Stimulated activated CD4-positive, alpha-beta T cell treated with anti-CD3 and anti-CD28 coated beads, Interleukin-4, amount 100 ng/mL, for 48 hours (primary cell): Measurements from ENCODE around the gene PPP1R15A.
A peak's percentile ranks its signal among the peaks of the same experiment; 100 is the strongest.
"Not testable (repeated sequence)": the region's sequence is repeated elsewhere in the genome, so short reads cannot be mapped to it uniquely, and the experiment has no call there.

Experiments
- DNase-seq, 2 donors: peaks; one replicate each; pipeline ENCODE4 v3.0.0-alpha.2; 2020; ENCODE audit warnings: low read depth in 2 of 2

The PPP1R15A gene

DNA sequence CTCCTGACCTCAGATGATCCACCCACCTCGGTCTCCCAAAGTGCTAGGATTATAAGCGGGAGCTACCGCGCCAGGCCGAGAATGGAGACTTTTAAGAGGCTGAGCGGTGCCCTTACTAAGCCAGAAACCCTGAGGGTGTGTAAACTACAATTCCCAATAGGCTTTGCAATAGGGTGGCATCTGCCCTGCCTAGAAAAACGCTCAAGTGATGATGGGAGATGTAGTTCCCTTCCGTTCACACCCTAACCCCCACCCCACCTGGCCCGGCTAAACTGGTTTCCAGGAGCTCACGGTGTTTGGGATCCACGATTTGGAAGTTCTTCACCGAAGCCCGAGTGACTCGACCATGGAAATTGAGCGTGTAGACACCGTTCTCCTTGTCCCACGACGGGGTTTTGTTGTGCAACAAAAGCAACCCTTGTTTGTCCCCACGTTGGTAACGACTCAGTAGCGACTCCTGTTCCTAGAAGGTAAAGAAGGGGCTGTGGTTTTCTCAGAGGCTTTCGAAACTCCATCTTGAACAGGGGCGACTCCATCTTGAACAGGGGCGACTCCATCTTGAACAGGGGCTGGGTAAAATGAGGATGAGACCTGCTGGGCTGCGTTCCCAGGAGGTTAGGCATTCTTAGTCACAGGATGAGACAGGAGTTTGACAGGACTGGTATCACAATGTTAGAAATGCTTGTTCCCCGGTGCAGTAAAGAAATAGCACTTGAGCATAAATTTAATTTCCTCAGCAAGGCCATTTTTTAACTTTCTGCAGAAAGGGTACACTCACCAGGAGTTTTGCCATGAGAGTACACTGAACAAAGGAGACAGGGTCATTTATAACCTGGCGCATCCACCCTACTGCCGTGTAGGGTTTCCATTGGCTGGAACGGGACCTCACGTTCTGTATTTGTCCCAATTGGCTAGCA lies 9.8 kb downstream of the PPP1R15A start:
- no peak for DNase-seq

DNA sequence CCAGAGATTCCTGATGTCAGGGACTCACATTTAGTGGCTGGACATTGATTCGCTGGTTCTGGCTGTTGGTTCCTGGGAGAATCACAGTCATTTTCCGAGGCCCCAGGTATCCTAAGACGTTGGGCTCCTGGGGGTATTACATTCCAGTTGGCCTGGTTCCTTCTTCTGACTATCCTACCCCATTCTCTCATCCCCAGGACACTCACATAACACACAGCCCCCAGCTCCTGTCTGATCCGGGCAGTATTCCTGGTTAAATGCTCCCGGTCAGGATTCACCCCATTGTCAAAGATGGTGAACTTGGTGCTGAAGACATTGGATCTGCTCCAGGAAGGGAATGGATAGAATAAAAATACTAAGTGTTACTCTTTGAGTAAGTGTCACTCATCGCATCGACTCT lies 11.5 kb downstream of the PPP1R15A start:
- no peak for DNase-seq

DNA sequence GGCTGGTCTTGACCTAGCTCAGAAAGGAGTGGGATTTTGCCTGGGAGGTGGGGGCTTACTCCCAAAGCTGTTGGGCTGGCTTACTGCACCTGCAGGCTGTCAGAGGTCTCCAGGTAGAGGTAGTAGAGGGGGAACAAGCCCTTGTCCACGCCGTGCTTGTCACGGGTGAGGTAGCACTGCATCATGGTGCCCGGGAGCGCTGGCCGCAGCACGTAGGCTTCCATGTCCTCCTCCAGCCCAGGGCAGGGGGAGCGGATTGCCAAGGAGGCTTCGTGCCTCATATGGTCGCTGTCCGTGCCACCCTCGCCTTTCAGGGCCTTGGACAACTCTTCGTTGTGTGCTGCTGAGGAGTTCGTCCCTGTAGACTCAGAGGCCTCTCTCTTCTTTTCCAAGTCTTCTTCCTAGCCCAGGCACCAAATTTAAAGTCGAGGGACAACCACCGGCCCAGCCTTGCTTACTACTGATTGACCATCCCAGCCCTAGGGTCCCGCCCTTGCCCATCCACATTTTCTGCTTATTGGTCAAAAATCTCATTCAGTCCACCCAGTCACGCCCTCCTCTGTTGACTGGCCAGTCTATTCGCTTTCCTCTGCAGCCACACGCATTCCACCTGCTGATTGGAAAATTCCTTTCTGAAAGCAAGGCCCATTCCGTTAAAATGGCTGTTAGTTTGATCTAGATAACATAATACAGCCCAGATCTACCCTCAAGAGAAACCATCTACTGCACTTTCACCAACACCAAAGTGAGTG lies 15.8 kb downstream of the PPP1R15A start:
- no peak for DNase-seq

DNA sequence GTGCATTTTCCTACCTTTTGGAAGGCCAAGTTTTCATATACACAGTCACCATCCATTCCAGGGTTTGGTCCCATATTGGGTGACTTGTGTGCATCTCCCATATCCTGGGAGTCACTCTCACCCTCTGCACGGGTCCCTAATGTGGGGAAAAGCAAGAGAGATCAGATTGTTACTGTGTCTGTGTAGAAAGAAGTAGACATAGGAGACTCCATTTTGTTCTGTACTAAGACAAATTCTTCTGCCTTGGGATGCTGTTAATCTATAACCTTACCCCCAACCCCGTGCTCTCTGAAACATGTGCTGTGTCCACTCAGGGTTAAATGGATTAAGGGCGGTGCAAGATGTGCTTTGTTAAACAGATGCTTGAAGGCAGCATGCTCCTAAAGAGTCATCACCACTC lies 17.3 kb downstream of the PPP1R15A start:
- not testable (repeated sequence) for DNase-seq

DNA sequence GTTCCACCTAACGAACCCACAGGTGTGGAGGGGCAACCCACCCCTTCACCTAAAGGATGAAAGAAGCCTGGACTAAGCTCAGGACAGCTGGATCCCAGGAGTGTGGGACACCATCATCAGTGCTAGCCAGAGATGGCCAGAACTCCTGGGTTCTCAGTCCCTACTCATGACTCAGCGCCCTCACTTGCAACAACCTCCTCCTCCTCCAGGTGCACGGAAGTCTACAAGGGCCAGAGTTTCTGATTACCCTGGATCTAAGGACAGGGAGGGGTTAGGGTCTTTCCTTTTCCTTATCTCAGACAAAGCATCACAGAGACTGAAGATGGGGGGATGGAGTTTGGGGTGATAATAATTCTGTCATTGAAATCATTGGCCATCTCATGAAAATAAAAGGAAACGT lies 18.3 kb downstream of the PPP1R15A start:
- no peak for DNase-seq

DNA sequence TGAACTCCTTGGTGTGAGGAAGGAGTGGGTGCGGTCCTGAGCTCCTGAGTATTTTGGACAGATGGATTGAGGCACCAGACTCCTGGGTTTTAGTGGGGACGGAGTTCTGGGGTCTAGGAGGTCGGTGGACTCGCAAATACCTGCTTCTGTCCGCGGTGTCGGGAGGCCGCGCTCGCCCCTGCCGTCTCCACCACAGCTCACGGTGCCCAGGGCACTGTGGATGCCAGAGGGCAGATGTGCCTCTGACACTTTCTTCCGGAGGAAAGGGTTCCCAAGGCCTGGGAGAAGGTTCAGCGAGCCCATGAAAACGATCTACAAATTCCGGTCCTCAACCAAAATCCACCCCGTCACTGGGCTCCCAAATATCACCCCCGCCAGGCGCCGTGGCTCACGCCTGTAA lies 23.0 kb downstream of the PPP1R15A start:
- DNase-seq = no peak

DNA sequence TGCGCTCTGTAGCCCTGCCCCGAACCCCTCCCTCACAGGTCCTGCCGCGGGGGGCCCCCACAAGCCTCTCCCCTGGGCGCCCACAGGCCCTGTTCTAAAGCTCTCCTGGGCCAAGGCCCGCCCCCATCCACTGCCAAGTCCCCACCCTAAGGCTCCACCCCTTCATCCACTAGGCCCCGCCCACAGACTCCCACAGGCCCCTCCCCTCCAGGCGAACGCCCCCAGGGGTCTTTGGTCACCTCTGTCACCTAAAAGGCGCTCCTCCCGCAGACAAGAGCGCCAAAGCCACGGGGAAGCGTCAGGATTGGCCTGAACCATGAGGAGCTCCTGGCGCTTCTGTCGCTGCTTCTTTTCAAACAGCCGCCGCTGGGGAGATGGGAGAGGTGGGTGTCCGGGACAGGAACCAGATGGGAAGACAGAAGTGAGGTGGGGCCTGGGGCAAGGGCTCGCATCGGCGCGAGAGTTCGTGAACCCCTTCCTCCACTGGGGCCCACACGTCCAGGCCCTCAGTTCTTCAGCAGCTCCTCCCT lies 24.0 kb downstream of the PPP1R15A start:
- DNase-seq = peak in 1 of 2 donors; percentile 48

DNA sequence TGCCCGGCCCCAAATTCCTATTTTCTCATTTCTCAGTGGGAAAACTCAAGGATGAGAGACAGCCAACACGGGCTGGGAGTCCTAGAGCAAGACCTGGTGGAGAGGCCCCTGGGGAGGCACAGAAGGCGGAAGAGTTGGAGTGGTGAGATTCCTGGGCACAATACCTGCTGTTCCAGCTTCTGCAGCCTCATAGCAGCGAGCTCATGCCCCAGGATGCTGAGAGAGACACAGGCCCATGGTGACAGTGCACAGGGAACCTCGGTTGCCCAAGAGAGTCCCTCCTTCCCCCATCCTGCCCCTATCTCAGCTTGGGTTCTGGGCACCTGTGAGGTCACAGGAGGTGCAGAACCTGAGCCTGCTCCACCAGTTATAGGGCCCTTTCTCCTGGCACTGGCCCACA lies 25.0 kb downstream of the PPP1R15A start:
- no peak for DNase-seq

DNA sequence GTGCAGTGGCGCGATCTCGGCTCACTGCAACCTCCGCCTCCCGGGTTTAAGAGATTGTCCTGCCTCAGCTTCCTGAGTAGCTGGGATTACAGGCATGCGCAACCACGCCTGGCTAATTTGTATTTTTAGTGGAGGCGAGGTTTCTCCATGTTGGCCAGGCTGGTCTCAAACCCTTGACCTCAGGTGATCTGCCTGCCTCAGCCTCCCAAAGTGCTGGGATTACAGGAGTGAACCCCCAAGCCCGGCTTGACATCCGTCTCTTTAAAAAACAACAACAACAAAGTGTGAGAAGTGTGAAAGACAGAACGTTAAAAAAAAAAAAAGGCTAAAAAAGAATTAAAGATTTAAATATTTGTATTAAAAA lies 27.1 kb downstream of the PPP1R15A start:
- not testable (repeated sequence) for DNase-seq

DNA sequence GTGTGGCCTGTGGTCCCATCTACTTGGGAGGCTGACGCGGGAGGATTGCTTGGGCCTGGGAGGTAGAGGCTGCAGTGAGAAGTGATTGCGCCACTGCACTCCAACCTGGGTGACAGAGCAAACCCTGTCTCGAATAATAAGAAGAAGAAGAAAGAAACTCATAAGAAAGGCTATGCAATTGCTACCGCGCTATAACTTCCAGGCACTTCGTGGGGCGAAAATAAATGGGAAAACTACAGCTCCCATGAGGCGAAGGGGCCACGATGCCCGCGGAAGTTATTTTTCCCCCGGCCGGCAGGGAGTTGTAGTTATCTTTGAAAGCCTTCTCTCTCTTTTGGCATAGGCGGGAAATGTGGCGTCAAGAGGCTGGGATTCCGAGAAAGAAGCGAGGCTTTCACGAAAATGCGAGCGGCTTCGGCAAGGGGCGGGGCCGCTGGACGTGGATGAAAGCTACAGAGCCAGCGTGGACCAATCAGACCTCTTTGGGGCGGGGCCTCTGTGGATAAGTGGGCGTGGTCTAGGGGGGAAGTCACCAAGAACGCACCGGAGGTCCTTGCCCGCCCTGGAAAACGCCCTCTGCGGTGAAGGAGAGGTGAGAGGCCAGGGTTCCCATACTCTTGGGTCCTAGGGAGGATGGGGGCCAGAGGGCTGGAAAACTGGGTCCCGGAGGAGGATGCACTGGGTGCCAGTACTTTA lies 27.7 kb downstream of the PPP1R15A start, which contains the start of gene NUCB1:
Gene NUCB1, plus strand, starts transcription at position 532 of the 696 bp plus-strand sequence. CDS start 485 bp downstream, outside the sequence.
- DNase-seq = peak; percentile 99

DNA sequence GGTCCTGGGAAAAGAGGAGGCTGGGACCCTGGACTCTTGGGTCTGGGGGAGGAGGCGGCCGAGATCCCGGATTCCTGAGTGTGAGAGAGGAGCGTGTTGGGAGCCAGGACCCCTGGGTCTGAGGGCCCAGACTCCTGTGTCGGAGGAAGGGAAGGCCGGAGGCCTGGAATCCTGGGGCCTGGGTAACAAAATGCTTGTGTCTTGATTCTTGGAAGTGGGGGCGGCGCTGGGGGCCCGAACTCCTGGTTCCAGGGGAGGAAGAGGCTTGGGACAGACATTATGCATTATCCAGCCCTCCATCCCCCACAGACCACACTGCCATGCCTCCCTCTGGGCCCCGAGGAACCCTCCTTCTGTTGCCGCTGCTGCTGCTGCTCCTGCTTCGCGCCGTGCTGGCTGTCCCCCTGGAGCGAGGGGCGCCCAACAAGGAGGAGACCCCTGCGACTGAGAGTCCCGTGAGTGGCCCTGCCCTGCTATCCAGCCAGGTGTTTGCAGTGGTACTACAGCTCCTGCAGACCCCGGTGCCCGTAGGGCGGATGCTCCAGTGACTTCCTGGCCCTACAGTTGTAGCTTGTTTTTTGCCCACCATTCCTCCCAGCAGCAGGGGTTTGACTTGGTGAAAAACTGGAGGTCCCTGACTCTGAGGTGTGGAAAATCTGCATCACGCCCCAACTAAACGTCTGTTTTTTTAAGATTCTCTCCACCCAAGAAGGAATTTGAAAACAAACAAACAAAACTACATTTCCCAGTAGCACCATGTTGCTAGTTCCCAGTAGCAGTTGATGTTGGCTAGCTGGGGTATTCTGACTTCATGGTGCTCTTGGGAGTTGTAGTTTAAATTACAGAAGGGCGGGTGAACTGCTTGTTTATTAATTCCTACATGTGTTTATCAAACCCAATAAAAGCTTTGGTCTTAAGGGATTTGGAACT lies 28.5 kb downstream of the PPP1R15A start:
- DNase-seq = no peak

DNA sequence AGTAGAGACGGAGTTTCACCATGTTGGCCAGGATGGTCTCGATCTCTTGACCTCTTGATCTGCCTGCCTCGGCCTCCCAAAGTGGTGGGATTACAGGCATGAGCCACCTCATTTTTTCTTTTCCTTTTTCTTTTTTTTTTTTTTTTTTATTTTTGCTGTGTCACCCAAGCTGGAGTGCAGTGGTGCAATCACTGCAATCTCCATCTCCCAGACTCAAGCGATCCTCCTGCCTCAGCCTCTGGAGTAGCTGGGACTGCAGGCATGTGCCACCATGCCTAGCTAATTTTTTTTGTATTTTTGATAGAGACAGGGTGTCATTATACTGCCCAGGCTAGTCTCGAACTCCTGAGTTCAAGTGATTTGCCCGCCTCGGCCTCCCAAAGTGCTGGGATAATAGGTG lies 30.1 kb downstream of the PPP1R15A start:
- not testable (repeated sequence) for DNase-seq

DNA sequence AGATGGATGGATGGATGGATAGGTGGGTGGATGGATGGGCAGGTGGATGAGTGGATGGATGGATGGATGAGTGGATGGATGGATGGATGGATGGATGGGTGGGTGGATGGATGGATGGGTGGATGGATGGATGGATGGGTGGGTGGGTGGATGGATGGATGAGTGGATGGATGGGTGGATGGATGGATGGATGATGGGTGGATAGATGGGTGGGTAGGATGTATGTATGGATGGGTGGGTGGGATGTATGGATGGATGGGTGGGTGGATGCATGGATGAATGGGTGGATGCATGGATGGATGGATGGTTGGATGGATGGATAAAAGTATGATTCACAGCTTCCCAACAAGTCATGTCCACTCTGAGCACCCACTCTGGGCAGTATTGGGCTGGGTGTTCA lies 31.6 kb downstream of the PPP1R15A start:
- not testable (repeated sequence) for DNase-seq

DNA sequence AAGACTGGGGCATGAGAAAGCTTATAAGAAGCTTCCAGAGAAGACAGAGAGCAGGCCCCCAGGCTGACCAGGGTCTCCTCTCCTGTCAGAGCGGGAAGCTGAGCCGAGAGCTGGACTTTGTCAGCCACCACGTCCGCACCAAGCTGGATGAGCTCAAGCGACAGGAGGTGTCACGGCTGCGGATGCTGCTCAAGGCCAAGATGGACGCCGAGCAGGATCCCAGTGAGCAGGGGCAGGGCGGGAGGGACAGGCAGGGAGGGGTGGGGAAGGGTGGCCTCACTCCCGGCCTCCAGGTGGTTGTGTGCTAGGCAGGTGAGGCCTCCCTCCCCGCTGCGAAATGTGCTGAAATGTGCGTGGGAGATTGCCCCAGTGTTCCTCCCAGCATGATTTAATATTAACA lies 33.4 kb downstream of the PPP1R15A start:
- DNase-seq = no peak

DNA sequence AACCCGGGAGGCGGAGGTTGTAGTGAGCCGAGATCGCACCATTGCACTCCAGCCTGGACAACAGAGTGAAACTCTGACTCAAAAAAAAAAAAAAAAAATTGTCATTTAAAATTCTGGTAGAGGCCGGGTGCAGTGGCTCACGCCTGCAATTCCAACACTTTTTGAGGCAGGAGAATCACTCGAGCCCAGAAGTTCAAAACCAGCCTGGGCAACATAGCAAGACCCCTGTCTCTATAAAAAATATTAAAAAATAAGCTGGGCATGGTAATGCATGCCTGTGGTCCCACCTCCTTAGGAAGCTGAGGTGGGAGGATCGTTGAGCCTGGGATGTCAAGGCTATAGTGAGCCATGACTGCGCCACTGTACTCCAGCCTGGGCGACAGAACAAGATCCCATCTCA lies 34.1 kb downstream of the PPP1R15A start:
- DNase-seq = no peak

DNA sequence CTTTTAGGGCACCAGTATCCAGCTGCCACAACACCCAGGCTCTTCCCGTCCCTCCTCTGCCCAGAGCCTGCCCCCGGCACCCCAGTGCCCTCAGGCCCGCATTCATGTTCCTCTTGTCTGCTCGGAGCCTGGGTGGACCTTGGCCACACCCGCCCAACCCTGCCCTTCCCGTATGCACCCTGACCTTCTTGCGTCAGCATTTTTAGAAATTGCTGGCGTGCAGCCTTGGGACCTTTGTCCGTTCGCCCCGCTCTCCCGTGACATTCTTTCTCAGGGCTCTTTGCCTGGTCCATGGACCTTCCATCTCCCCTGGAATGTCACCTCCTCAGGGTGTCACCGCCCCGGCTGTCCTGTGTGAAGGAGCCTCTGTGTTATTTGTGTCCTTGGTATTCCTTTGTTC lies 35.5 kb downstream of the PPP1R15A start:
- no peak for DNase-seq

DNA sequence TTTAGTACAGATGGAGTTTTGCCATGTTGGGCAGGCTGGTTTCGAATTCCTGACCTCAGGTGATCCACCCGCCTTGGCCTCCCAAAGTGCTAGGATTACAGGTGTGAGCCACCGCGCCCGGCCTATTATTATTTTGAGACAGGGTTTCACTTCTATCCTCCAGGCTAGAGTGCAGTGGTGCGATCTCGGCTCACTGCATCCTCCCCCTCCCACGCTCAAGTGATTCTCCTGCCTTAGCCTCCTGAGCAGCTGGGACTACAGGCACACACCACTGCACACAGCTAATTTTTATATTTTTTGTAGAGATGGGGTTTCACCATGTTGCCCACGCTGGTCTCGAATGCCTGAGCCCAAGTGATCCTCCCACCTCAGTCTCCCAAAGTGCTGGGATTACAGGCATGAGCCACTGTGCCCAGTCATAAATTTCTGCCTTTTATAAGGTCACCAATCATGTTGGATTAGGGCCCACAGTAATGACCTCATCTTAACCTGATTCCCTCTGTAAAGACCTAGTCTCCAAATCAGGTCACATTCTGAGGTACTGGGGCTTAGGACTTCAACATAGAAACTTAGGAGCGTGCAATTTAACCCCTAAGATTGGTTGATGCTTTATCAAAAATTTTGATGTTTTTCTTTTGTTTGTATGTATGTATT lies 37.3 kb downstream of the PPP1R15A start:
- DNase-seq = not testable (repeated sequence)

DNA sequence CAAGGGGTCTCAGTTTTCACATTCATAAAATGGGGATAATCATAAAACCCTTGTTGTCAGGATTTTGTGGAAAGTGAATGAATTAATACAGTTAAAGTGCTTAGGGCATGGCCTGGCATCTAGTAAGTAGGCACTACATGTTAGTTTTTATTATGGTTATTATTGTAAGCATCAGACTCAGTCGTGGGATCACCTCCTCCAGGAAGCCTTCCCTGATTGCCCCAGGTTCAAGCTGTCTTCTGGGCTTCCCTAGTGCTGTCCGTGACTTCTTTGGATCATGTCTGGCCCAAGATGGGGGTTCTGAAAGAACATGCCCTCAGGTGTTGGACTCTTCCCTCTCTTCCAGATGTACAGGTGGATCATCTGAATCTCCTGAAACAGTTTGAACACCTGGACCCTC lies 38.6 kb downstream of the PPP1R15A start:
- no peak for DNase-seq

DNA sequence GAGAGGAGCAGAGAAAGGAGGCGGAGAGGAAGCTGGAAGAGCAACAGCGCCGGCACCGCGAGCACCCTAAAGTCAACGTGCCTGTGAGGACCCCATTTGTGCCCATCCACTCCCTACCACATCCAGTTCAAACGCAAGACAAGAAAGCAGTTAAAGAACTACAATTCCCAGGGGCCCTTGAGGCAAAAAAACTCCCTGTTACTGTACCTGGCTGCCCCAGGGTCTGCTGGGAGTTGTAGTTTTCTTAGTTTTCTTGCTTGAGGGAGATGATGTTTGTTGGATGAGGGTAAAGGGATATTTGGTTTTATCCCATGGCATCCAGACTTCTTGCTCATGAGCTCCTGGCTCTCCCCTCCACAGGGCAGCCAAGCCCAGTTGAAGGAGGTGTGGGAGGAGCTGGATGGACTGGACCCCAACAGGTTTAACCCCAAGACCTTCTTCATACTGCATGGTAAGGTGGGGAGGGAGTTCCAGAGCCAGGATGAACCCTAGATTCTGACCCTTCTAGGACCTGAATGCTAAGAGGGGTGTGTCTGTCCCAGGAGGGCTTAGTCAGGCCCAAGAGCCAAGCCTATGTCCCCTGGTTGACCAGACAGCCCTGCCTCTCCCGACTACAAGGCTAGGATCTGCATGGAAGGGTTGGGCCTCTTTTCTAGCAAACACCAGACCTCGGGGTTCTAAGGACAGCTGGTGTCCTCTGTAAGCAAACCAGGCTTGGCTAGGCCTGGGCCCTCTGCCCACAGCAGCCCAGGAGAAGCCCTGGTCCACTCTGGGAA lies 41.1 kb downstream of the PPP1R15A start:
- DNase-seq = no peak

DNA sequence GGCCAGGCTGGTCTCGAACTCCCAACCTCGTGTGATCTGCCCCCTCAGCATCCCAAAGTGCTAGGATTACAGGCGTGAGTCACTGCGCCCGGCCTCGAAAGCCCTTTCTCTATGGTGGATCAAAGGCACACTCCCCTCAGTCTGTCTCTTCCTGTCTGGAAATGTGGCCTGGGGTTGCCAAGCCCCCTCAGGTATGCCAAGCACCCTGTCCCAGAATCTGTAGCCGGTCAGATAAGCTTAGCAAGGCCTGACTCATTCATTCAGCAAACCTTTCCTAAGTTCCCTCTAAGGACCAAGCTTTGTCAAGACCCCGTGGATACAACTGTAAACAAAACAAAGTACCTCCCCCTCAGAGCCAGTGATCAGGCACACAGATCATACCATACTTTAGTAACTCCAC lies 42.0 kb downstream of the PPP1R15A start:
- no peak for DNase-seq
